Measurements from ENCODE around the gene ATG5.
"Not testable (repeated sequence)": the region's sequence is repeated elsewhere in the genome, so short reads cannot be mapped to it uniquely, and the experiment has no call there.

ATG5 gene

DNA sequence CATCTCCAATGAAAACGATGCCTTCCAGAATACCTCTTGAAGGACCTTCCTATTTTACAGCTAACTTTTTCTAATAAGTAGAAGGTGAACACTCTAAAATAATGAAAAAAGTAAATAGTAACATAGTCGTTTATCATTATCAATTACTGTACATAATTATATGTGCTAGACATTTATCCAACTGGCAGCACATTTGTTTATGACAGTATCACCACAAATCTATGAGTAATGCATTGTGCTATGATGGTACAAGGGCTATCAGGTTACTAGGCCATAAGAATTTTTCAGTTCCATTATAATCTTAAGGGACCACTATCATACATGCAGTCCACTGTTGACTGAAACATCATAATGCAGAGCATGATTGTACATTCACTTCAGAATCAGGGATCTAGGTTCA is 68.4 kb downstream of the ATG5 start:
- no peak for DNase-seq (ENCODE audit: low spot score)

GRCh38 chr6:106256201-106256968 is 69.2 kb downstream of the ATG5 start:
- DNase-seq (ENCODE audit: low spot score) = no peak

- DNase-seq (ENCODE audit: low spot score) = no peak
Measured at GRCh38 chr6:106255306-106255705, 70.3 kb downstream of the ATG5 start.

DNA sequence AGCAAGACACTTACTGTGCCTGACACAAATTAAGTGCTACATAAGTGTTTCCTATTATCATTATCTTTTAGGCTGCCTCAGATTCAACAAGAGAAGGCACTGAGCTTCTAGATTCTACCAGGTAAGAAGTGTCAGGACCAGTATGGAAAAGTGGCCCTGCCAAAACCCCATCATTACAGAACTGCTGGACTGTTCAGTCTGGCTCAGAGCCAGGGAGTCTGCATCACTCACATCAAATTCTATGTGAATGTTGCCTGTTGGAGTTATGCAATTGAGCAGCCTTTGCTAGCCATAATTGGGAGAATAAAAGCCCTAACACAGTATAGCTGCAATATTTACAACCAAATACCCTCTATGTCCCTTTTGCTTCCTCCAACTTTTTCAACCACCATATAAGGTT is 70.9 kb downstream of the ATG5 start:
- no peak for DNase-seq (ENCODE audit: low spot score)

DNA sequence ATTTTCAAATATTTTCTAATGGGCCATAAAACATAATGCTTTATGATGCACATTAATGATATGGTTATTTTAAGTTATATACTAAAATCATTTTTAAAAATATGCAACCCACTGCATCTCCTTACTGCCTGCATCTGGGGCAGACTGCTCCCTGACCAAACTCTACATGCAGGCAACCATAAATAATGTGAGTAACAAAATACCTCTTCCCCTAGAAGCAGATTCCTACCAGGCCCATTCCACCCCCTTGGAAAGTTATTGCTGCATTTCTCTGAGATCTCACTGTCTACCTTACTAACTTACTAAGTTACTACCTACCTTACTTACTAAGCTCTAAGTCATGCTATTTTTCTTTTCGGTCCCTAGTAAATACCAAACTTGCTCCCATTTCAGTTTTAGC is 71.8 kb downstream of the ATG5 start:
- DNase-seq (ENCODE audit: low spot score) = no peak

- DNase-seq (ENCODE audit: low spot score) = no peak
Measured at GRCh38 chr6:106253172-106253571, 72.4 kb downstream of the ATG5 start.

DNA sequence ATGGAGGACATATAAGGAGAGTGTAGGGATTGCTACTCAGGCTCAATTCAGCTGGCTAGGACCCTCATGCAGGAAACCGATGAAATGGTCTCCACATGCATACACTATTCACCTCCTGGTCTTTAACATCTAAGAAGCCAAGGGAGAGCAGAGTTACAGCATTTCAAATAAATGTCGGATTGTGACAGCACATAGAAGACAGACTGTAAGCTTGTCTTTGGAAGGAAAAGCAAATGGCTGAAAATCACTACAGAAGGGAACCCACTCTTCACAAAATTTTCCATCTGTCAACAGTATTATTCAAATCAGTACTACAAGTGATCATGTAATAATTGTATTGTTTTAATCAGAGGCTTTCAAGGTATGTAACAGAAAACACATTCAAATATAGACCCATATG is 72.9 kb downstream of the ATG5 start:
- no peak for DNase-seq (ENCODE audit: low spot score)

- DNase-seq (ENCODE audit: low spot score) = not testable (repeated sequence)
Measured at GRCh38 chr6:106251531-106252255, 73.9 kb downstream of the ATG5 start.

DNA sequence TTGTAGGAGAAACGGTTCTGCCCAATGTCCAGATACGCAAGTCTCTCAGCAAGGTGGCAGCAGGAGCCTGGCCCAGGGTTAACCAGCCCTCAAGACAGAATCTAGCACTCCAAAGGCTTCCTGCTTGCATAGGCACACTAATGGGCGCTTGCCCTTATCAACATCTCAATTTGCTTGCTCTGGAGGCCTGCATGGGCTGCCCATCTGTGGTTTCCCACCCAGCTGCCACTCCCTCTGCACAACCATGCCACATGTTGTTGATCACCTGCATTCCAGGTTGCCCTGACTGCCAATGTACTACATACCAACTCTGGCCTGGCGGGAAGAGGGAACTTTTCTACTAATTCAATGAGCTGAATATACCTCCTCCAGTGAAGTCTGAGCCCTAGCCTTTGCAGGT is 74.6 kb downstream of the ATG5 start:
- no peak for DNase-seq (ENCODE audit: low spot score)

DNA sequence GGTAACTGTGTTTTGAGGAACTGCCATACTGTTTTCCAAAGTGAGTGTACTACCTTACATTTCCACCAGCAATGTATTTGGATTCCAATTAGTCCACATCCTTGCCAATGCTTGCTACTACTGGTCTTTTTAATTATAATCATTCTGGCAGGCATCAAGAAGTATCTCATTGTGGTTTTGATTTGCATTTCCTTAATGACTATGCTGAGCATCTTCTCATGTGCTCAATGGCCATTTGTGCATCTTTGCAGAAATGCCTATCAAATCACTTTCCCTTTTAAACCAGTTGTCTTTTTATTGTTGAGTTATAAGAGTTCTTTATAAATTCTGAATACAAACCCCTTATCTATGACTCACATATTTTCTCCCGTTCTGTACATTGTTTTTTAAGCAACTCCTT is 75.9 kb downstream of the ATG5 start:
- no peak for DNase-seq (ENCODE audit: low spot score)

- peak; percentile 56 for DNase-seq (ENCODE audit: low spot score)
Measured at GRCh38 chr6:106247733-106248132, 77.8 kb downstream of the ATG5 start.

DNA sequence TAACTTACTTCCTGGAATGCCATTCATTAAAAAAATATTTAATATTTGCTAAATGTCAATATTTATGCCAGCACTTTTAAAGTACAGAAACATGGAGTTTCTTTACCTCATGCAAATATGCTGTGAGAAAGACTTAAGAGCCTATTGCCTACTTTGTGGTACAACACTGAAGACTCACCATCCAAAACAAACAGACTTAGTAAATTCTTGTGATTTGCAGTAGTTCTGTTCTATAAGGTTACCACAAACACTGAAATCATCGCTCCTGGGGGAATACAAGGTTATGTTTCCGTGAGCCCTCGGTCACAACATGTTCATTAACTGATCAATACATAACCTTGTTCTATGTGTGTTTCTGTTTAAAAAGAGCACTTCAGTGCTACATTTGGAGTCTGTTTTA is 78.3 kb downstream of the ATG5 start:
- no peak for DNase-seq (ENCODE audit: low spot score)

DNA sequence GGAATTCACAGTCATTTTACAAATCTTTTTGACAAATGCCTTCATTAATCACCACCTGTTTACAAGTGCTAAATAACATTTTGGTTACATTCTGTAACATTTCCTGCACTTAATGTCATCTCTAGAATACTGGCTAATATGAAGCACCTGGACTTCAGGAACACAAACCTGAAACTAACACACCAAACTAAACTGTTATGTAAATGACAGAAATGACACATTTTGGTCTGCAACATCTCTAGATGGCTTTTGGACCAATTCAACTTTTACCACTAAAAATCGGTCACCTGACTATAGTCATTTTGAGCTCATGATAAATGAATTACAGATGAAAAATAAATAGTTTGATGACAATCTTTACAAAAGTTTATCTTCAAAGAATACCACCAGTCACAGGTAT is 80.6 kb downstream of the ATG5 start:
- peak; percentile 63 for DNase-seq (ENCODE audit: low spot score)

DNA sequence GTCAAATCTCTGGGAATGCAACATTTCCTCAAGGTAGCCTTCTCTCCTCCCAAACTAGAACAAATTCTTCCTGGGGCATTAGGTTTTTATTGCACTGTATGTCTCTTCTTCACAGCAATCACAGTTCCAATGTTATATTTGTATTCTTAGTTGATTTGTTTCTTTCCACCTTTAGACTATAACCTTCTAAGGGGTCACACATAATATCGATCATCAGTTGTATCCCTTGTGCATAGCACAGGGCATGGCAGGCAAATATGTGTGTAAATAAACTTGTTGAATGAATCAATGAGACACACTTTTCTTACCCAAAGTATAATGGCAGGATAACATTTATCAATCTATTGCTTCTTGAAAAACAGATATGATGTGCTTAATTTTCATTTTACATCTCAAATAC is 81.0 kb downstream of the ATG5 start:
- no peak for DNase-seq (ENCODE audit: low spot score)

- DNase-seq (ENCODE audit: low spot score) = no peak
Measured at GRCh38 chr6:106243261-106243660, 82.3 kb downstream of the ATG5 start.

DNA sequence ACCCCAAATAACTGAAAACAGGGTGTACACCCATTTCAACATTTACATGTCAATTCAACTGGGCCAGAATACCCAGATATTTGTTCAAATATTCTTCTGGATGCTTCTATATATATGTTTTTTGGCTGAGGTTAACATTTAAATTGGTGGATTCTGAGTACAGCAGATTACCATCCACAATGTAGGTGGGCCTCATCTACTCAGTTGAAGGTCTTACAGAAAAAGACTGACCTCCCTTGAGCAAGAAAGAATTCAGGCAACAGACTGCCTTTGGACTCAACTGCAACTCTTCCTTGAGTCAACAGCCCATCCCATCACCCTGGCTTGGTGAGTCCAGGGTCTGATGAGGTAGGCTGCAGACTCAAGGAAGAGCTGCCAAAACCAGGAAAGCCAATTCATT is 84.1 kb downstream of the ATG5 start:
- DNase-seq (ENCODE audit: low spot score) = no peak

- no peak for DNase-seq (ENCODE audit: low spot score)
Measured at GRCh38 chr6:106237286-106237685, 88.3 kb downstream of the ATG5 start.

DNA sequence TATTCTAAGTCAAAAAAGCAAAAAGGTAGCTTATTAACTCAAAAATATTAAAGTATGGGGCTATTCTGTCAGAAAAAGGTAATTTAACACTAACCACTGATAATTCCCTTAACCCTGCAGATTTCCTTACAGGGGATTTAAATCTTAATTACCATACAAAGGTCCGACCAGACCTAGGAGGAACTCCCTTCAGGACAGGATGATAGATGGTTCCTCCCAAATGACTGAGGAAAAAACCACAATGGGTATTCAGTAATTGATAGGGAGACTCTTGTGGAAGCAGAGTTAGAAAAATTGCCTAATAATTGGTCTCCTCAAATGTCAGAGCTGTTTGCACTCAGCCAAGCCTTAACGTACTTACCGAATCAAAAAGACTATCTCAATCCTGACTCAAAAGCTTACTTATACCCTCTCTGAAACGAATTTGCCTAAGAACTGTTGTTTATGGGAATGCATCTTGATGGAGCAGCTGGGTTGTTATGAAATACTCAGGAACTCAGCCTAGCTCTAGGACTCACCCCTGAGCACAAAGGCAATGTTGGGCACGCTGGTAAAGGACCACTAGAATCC is 95.6 kb downstream of the ATG5 start:
- not testable (repeated sequence) for DNase-seq (ENCODE audit: low spot score)

DNA sequence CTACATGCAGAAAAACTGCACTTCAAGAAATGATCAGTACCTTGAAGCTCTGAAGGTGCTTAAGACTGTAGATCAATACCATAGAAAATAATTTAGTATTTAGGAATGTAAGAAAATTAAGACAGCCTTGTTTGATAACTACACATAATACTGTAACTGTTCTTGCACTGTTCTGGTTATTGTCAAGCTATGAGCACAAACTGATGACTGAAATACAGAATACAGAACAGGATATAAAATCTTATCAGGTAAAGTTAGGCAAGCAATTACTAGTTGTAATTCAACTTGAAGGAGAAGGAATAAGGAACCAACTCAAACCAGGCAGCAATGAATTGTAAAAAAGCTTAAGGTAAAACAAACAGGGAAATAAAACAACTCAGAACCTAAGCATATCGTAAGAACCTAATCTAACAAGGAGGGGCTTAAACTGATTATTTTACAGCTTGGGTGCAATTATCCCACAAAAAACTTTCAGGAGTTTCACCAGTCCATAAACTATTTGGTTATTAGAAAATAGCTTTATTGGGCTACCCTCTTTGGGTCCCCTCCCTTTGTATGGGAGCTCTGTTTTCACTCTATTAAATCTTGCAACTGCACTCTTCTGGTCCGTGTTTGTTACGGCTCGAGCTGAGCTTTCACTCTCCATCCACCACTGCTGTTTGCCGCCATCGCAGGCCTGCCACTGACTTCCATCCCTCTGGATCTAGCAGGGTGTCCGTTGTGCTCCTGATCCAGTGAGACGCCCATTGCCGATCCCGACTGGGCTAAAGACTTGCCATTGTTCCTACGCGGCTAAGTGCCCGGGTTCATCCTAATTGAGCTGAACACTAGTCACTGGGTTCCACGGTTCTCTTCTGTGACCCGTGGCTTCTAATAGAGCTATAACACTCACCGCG is 97.7 kb downstream of the ATG5 start:
- DNase-seq (ENCODE audit: low spot score) = no peak

GRCh38 chr6:106226676-106227075 is 98.9 kb downstream of the ATG5 start:
- DNase-seq (ENCODE audit: low spot score) = no peak

DNA sequence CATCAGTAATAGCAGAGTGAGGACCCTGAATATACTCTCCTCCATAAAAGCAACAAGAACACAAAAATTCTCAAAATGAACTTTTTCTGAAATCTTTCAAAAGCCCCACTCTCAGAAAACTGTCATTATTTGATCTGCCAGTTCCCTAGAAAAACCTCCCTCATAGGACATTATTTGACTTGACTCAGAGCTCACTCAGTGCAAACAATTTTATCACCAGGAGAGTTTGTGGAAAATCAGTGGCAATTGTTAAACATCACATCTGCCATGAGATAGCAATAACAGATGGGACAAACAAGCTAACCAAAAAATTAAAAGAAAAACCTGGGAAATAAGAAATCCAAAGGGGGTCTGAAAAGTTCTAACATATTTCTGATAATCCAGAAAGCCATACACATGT is 100.0 kb downstream of the ATG5 start:
- DNase-seq (ENCODE audit: low spot score) = no peak

DNA sequence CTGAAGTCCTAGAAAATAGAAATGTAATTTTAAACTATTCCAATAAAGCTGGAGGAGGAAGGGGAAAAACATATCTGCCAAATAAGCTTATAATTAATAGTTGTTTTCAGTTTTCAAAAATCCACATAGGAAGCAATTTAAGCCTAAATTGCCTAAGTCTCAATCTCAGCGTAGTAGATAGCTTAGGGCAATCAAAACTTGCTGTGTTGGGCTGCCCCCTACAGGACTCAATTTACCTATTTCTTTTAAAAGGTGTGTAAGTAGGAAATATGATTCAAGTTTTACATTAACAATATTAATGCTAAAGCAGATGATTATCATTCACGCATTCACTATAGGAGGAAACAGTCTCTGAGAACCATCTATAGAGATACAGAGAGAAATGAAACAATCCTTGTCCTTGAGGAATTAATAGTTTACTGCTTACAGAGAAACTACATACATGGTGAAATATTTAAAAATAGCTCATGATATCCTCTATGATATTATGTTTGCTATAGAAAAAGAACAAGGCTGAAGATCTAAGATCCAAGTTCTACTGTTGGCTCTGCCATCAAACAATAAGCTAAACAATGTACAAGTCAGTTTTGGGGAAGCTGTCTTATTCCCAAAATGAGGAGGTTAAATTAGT is 102.1 kb downstream of the ATG5 start:
- DNase-seq (ENCODE audit: low spot score) = peak; percentile 77

All from activated CD4-positive, alpha-beta T cell treated with anti-CD3 and anti-CD28 coated beads, Interleukin-2, Interleukin-4, amounts not matched to agents 100 ng/mL and 50 ng/mL, durations not matched to agents 16 hours and 8 hours (primary cell).